GM18520 (cell line): ENCODE results near the gene GBP3.
"Not testable (repeated sequence)": the region's sequence is repeated elsewhere in the genome, so short reads cannot be mapped to it uniquely, and the experiment has no call there.

Experiments used
- ATAC-seq: cut with Tn5 transposase; IDR thresholded peaks from one replicate; pipeline ENCODE4 v1.9.1; 2021; ENCODE audit not compliant: unreplicated experiment

The GBP3 gene

DNA sequence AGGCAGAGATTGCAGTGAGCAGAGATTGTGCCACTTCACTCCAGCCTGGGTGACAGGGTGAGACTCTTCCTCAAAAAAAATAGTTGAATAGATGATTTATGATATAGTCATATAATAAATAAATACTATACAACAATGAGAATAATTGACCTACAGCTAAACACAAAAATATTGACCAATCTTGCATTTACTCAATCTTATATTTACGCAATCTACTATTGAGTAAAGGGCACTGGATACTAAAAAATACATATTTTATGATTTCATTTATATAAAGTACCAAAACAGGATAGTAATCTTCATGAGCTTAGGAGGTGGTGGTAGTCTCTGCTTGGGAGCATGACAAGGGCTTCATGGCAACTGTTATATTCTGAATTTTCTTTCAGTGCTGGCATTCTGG lies 19.1 kb upstream of the GBP3 start:
- no peak for ATAC-seq

DNA sequence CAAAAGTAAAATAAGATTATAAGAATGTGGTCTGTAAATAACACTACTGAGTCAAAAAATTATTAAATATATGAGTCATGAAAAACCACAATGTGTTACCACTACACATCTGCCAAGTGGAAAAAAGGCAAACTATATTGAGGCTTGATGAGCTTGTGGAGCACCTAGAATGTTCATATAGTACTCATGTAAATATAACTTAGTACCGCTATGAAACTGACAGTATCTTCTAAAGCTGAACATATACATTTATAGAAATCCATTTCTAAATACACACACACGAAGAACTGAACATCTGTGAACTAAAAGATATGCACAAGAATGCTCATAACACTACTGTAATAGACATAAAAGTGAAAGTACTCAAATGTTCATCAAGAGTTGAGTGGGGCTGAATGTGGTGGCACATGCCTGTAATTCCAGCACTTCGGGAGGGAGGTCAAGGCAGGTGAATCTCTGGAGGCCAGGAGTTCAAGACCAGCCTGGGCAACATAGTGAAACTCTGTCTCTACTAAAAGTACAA lies 18.5 kb upstream of the GBP3 start:
- ATAC-seq, result peak; percentile 96

DNA sequence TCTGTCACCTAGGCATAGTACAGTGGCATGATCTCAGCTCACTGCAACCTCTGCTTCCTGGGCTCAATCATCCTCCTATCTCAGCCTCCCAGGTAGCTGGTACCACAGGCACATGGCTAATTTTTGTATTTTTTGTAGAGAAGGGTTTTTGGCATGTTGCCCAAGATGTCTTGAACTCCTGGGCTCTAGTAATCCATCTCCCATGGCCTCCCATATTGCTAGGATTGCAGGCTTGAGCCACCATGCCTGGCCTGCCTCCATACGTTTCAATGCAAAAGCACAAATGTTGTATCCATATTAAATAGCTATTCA lies 17.6 kb upstream of the GBP3 start:
- no peak for ATAC-seq

DNA sequence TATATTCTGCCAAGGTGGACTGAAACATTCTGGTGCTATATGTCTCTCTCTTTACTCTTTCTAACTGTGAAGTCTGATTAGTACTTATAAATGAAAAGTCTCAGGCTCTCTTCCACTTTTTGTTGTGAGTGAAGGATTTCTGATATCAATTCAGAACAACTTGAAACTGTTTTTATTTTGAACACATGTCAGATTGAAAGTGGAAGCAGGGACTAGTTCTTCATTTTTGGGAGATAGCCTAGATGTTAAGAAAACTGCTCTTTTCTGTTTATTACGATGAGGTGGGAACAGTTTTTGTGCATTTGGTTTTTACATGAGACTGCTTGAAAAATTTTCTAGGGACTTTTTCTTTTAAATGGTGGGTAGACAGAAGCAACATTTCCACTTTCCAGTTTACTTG lies 14.5 kb upstream of the GBP3 start:
- ATAC-seq, result no peak

DNA sequence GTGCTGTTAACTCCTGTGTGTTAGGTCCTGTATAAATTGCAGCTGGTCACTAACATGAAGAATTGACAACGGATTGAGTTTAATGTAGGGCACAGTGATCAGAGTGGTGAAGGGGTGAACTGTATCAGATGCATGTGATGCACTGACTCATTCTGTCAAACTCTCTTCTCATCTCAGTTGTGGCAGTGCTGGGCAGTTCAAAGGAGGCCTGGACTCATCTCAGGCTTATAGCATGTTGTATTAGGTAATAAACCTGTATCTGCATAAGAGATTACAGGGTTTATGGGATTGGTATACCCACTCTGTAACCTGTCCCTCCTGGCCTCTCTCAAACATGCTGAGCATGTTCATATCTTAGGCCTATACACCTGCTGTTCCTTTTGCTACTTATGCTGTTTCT lies 12.4 kb upstream of the GBP3 start:
- ATAC-seq, result no peak

DNA sequence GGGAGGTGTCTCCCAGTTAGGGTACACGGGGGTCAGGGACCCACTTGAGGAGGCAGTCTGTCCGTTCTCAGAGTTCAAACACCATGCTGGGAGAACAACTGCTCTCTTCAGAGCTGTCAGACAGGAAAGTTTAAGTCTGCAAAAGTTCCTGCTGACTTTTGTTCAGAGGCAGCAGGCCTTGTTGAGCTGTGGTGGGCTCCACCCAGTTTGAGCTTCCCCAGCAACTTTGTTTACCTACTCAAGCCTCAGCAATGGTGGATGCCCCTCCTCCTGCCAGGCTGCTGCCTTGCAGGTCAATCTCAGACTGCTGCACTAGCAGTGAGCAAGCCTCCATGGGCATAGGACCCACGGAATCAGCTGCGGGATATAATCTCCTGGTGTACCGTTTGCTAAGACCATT lies 11.3 kb upstream of the GBP3 start:
- ATAC-seq, result not testable (repeated sequence)

DNA sequence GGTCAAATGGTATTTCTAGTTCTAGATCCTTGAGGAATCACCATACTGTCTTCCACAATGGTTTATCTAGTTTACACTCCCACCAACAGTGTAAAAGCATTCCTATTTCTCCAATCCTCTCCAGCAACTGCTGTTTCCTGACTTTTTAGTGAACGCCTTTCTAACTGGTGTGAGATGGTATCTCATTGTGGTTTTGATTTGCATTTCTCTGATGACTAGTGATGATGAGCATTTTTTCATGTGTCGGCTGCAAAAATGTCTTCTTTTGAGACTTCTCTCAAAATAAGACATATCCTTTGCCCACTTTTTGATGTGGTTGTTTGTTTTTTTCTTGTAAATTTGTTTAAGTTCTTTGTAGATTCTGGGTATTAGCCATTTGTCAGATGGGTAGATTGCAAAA lies 6.4 kb upstream of the GBP3 start:
- ATAC-seq, result not testable (repeated sequence)

DNA sequence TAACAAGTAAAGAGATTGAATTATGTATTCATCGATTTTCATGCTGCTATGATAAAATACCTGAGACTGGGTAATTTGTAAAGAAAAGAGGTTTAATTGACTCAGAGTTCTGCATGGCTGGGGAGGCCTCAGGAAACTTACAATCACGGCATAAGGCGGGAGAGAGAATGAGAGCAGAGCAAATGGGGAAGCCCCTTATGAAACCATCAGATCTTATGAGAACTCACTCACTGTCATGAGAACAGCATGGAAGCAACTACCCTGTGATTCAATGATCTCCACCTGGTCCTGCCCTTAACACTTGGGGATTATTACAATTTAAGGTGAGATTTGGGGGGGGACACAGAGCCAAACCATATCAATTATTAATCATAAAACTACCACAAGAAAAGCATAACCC lies 3.3 kb upstream of the GBP3 start:
- ATAC-seq, result no peak

DNA sequence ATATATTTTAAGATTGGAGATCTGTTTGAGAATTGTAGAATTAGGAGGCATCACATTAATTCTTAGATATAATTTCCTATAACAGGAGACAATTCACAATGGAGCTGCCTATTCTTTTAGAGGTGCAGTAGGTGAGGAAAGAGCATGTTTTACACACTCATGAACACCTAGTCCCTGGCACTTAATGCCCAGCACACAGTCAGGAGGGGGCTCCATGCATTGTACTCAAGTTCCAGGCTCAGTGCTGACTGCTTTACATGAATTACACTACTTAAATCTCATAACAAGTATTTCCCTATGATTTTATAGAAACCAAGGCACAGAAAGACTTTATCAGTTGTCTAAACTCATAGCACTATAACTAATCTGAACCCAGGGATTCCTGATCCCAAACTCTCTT lies 360 bp upstream of the GBP3 start:
- no peak for ATAC-seq

DNA sequence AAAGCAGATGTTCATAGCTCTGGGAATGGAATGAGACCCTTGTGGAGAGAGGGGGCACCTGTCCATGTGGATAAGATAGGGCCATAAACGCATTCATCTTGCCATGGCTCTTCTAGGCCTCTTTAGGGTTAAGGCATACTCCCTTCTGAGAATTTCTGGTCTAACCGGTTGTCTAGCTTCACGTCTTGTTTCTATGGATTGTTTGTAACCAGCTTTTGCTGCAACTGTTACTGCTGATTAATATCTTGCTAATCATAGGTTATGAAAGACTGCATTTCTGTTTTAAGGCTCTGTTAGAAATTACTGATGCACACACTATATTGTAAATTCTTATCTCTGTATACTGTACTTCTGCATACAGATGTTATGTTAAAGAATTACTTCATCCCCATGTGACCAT lies 4.3 kb downstream of the GBP3 start:
- ATAC-seq, result not testable (repeated sequence)

DNA sequence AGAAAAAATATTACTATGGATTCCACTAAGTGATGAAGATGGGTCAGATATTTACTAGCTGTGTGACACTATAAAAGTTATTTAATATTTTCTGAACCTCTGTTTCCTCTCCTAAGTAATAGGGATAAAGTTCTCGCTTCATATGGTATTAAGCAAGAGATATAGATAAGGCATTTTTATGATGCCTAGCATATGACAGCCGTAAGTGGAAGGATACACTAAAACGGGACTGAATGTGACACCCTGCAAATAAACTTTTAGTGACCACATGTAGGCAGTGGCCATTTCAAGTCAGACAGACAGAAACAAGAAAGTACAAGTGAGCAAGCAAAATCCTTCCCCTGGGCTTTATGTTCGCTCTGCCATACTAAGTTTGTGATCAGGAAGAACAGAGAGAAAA lies 14.2 kb downstream of the GBP3 start:
- ATAC-seq, result no peak

DNA sequence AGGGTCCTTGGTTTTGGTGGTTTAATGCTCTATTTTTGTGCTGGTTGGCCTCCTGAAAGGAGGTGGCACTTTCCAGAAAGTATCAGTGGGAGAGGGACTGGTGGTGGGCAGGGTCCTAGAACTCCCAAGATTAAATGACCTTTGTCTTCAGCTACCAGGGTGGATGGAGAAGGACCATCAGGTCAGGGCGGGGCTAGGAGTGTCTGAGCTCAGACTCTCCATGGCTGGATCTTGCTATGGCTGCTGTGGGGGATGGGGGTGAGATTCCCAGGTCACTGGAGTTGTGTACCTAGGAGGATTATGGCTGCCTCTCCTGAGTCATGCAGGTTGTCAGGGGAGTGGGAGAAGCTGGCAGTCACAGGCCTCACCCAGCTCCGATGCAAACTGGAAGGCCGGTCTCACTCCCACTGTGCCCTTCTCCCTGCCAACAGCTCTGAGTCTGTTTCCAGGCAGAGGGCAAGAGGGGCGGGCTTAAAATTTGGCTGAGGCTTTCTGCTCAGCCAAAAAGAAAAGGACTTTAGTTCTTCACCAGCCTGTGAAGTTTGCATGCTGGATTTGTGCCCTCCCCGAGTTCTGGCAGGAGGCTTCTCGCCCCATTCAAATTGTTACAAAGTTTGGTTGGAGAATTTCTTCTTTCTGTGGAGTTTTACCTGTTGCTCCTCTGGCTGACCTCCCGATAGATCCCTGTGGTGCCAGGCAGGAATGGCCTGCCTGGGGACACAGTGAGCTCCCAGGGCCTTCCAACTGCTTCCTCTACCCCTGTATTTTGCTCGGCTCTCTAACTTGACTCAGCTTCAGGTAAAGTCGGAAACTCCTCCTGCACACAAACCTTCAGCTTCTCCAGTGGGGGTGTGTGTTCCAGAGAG lies 17.1 kb downstream of the GBP3 start:
- no peak for ATAC-seq

DNA sequence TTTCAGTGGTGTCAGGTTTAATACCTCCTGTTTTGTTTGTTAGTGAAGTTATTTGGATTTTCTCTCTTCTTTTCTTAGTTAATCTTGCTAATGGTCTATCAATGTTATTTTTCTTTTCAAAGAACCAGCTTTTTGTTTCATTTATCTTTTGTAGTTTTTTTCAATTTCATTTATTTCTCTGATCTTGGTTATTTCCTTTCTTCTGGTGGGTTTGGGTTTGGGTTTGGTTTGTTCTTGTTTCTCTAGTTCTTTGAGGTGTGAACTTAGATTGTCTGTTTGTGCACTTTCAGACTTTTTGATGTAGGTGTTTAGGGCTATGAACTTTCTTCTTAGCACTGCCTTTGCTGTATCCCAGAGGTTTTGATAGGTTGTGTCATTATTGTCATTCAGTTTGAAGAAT lies 20.5 kb downstream of the GBP3 start:
- not testable (repeated sequence) for ATAC-seq

DNA sequence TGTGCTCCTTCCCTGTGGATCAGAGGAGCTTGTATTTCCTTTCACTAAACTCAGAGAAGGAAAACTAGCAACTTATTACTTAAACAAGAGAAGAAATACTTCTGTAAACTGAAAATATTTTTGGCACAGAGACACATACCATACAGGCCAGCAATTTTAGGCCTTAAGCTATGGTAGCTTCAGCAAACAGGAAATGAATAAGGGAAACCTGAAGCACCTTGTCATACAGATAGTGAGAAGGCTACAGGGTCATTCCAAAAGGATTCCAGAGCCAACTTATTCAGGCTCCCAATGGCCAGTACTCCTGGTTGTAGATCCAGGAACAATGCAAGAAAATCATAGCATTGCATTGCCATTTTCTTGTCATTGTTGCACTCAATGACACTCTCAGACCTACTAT lies 21.2 kb downstream of the GBP3 start:
- no peak for ATAC-seq

DNA sequence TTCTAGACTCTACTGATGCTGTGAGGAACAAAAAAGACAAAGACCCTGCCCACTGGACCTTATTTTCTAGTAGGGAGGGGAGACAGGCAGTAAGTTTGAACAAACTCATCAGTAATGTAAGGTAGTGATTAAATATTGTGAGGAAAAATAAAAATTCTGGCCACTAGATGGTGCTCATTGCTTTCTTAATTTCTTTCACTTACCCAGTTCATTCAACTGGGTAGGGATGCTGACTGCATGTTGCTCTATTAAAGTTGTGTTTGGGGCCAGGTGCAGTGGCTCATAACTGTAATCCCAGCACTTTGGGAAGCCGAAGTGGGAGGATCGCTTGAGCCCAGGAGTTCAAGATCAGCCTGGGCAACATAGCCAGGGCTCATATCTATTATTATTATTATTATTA lies 23.9 kb downstream of the GBP3 start:
- peak; percentile 72 for ATAC-seq

DNA sequence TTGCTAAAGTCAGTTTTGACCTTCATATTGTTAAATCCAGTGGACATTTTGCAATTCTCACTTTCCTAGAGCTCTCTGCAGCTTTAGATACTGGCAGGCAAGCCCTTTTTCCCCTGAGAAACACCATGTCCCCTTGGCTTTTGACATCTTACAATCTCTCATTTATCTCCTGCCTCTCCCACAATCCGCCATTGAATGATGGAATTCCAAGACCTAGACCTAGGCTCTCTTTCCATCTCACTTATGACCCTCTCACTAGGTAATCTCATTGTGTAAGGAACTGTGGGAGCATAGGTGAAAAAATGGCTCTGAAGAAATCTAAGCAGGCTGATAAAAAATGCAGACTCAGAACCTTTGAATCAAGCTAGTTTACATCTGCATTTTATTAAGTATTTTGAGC lies 32.2 kb downstream of the GBP3 start:
- ATAC-seq, result no peak

DNA sequence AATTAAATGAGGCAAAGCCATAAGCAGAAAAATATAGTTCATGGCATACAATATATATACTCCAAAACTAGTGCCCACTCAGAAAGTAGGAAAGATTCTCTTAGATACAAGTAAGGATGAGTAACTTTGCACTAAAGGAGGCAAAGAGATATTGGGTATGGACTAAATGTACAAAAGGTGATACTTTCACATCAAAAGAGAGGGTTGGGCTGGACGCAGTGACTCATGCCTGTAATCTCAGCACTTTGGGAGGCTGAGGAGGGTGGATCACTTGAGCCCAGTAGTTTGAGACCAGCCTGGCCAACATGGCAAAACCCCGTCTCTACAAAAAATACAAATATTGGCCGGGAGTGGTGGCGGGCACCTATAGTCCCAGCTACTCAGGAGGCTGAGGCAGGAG lies 37.0 kb downstream of the GBP3 start:
- ATAC-seq, result no peak

DNA sequence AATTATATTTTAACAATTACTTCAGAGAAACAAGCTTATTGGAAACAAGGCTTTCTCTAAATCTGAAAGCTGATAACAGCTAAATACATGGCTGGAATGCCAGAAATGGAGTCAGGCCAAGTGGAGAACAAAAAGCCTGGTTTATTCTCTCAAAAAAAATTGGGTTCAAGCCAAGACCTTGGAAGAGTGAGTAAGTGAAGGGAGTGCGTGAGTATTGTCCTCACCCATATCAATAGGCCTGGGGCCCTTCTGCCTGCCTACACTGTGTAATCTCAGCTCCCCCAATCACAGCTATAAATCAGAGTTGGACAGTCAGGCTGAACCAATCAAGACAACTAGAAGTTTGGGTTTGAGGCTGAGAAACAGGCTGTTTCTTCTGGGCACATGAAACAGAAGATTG lies 37.6 kb downstream of the GBP3 start:
- no peak for ATAC-seq

DNA sequence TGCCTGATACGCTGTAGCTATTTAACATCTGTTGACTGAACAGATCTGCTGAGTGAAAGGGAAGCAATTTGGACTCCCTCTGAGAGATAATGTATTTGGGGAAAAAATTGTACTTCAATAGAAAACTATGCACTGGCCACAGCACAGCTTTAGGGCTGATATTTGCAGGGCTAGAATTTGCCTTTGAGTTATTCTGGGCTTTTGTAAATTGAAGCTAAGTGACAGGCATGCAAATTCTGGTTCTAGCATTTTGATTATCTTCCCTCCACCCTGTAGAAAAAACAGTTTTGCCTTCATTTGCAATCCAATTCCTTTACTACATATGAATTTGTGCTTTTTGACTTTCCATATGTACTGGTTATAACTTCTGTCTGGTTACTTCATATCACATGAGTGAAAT lies 38.1 kb downstream of the GBP3 start:
- no peak for ATAC-seq

DNA sequence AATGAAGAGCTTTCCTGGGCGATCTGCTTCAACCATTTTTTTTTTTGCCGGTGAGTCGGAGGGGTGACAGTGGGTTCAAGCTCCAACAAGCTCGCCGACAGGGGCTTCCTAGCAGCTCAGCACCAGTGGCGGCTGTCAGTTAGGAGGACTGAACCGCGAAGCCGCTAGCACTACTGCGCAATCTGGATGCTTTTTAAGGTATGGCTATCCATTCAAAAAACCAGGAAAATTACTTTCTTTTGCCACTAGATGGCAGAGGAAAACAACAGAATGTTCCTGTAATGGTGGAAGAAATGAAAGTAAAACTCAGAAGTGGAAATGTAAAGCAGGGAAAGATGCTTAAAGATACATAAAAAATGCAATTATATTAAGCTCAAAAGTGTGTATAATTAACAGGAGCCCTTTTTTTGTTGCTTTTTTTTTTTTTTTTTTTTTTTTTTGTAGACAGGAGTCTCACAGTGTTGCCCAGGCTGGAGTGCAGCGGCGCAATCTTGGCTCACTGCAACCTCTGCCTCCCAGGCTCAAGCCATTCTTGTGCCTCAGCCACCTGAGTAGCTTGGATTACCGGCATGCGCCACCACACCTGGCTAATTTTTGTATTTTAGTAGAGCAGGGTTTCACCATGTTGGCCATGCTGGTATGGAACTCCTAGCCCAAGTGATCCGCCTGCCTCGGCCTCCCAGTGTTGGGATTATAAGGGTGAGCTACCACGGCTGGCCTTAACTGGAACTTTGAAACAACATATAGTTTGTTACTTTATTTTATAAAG lies 38.7 kb downstream of the GBP3 start:
- no peak for ATAC-seq

DNA sequence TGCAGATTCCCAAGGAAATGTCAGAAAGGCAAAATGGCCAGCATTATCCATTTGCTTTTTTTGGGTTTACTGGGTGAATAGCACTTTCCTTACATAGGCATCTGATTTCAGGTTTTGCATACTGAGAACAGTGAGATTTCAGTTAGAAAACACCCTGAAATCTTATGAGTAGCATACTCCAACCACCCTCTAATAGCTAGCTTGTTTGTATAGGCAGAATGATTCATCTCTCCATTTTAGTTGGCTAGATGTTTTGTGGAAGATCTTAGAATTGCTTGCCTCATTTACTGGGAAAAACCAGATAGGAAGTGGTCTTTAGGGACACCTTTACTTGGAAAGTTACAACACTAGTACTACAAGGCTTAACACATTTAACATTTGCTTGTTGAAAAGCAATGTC lies 40.6 kb downstream of the GBP3 start:
- no peak for ATAC-seq

DNA sequence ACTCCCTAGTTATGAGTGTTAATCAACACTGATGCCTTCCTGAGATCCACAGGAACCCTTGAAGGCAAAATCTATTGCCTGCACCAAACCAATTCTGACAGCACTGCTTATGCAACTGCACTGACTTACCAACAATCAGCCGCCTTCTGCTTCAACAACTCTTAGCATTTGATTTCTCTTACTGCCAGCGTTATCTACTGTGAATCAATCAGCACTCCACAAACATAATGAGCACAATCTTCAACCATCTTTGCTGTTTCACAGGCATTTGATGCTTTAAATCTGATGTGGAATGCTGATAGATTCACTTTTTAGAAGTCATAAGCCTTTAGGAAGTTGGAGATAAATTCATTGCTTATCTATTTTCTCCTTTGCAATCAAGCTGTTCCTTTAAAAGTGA lies 41.2 kb downstream of the GBP3 start:
- ATAC-seq, result not testable (repeated sequence)
